HS-5 (cell line): ENCODE results near the gene AKT3.

Experiments used
- DNase-seq: peaks from one replicate; pipeline ENCODE4 v3.0.0-alpha.2; 2012; ENCODE audit warnings: low read depth

The AKT3 gene

DNA sequence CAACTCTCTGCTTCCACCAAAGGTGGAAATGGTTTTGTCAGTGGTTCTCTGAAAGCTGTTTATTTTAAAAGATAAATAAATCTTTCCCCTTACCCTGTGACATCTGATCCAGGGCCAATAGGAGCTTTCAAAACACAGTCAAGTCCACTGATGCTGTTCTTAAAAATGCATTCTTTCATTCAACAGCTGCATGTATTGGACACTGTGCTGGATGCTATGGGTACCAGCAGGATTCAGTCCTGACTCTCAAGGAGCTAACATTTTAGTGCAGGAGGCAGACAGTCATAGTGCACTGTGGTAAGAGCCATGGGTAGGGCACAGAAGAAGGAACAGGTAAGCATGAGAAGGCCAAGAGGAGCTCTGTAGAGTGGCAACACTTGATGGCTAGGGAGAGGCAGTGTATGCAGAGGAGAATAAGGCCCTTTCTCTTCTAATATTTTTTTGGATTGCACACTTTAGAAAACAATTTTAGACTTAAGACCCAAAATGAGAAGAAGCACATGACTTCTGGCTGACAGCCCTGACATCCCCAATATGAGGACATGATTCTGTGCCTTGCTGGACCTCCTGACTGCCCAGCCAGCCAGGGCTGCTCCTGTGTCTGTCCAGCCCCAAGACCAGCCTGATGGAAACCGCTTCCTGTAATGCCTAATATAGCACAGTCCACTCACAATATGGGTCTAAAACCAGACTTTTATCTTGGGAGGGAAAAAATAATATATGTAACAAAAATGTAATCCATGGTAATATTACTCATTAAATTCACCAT lies 386.9 kb downstream of the AKT3 start:
- no peak for DNase-seq

DNA sequence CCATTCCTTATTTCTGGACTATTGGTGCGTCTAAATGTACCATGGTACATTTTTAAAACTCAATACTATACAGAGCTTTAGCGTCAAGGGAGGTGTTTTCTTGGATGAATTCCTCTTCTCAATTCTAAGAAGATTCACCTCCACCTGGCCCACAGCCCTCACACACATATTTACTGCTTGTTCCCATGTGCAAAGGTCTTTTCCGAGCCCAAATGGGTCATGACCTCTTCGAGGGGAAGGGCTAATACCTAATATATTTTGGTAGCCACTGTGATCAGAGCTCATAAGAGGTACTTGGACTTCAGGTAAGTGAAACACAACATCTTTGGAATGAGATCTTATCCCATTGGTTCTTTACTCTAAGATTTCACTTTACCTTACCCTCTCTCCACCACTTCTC lies 388.3 kb downstream of the AKT3 start:
- no peak for DNase-seq

DNA sequence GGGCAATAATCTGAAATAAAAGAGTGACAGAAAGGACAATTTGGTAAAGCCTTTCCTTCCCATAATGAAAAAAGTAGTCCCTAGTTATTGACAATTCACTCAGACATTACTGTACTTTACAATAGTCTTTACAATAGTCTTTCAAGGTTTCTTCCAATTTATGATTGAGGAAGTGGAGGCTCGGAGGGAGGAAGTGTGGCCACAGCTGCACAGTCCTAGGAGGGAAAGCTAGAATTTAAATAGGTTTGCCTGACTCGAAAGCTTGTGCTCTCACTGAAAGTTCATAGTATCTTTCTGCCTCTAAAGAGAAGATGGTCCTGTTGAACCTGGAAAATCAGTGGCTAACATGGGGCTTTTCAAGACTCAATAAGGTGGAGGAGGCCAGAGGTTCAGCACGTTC lies 391.0 kb downstream of the AKT3 start:
- no peak for DNase-seq

GRCh38 chr1:243457363-243457982 lies 392.6 kb downstream of the AKT3 start:
- no peak for DNase-seq

- no peak for DNase-seq
Measured at GRCh38 chr1:243455760-243456651, 394.0 kb downstream of the AKT3 start.

DNA sequence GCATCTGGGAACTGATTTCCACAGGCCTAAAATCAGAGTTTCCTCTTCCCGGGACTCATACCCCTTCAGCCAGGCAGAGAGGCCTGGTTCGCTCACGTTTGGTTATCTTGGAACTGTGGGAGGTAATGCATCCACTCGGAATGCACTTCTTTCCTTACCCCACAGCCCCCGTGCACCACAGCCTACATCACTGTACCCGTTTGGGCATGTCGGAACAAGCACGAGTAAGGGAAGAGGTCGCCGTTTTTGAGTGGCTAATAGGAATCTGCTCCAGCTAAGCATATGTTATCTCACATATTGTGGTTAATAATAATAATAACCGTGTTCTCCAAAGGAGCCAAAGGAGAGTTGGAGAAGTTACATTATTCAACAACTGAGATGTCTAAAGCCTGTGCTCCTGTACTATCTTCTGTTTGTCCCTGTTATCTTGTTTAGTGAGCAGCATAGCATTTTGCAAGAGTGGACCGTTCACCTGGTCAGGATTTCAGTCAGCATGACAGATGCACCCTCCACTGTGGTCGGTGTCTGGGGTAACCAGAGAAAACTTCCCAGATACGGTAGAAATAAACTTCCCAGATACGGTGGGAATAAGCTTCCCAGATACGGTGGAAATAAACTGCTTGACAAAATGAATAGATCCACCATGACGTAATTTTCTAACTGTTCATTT lies 395.6 kb downstream of the AKT3 start:
- DNase-seq = no peak

- DNase-seq = no peak
Measured at GRCh38 chr1:243452092-243452491, 398.0 kb downstream of the AKT3 start.

- no peak for DNase-seq
Measured at GRCh38 chr1:243449373-243449772, 400.7 kb downstream of the AKT3 start.

DNA sequence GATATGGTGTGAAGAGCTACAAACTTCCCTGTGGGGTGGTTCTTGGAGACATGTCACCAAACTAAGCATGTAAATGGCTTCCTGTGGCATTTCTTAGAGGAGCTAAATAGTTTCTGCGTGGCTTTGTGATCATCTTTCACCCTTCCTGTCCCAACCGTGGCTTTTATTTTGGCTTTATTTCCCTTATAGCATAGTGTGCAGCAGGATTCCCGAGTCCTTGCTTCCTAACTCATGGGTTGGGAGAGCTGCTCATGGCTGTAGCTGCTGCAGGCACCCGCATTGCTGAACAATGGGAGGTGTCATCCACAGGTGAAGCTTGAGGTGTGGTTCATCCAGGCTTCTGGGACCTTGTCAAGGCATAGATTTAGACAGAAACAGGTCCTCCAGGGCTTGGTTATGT lies 402.2 kb downstream of the AKT3 start:
- no peak for DNase-seq

GRCh38 chr1:243447347-243447746 lies 402.7 kb downstream of the AKT3 start:
- no peak for DNase-seq

DNA sequence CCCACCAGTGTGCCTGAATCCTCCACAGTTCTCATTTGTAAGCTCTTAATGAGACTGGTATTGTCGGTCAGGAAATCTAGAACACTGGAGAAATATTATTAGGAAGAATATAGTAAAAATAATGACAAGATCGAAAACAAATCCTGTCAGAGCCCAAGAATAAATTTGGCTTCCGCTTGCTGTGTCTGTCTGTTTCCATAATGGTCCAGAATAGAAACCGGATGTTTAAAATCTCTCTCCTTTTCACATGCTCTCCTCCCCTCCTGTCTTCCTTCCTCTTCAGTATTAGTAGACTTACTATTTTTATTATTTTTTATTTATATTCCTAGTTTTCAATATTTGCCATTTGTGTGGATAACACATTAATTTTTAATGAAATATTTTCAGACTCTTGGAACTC lies 406.5 kb downstream of the AKT3 start:
- no peak for DNase-seq

DNA sequence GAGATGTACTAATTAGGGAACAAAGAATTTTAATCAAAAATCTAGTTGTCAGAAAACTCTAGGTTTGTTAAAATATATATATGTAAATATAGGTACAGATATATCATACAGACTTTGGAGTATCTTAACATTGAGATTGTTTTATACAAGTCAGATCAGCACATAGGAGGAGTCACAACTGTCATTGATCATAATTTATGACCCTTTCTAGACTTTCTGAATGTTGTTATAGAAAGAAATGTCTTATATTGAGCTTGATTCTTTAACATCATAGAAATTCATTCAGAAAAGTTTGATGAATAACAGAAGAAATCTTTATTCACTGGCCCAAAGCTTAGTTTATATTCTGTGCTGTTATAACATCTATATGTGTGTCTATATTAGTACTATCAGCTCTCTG lies 408.4 kb downstream of the AKT3 start:
- no peak for DNase-seq

- no peak for DNase-seq
Measured at GRCh38 chr1:243440406-243440805, 409.6 kb downstream of the AKT3 start.

DNA sequence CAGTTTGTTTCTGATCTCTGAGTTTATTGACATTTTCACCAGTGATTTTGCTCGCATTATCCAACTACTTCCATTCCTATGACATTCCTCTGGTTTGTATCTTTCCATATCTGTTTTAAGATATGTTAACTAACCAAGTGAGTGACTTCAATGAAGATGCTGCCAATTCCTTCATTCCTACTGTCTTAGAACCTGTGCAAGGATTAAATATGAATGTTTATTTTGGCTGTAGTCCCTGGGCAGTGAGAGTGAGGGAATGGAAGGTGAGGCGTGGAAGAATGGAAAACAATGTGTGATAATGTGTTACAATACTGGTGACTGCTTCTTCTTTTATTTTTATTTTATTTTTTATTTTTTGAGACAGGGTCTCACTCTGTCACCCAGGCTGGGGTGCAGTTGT lies 411.2 kb downstream of the AKT3 start:
- DNase-seq = no peak
